ENCODE results near the gene TMA7B. TPM values are rescaled to one million over a fixed set of nuclear protein-coding genes. Genes with fewer than 3 reads are reported as not detected.

TMA7B gene
- total RNA-seq (2014; rRNA removed; shearing (Covaris generic)): not detected in 2 replicates
- polyA plus RNA-seq (2016; fragmentation: Nextera tagmentation; extraction: Ambion mirVana): not detected in 2 replicates

DNA sequence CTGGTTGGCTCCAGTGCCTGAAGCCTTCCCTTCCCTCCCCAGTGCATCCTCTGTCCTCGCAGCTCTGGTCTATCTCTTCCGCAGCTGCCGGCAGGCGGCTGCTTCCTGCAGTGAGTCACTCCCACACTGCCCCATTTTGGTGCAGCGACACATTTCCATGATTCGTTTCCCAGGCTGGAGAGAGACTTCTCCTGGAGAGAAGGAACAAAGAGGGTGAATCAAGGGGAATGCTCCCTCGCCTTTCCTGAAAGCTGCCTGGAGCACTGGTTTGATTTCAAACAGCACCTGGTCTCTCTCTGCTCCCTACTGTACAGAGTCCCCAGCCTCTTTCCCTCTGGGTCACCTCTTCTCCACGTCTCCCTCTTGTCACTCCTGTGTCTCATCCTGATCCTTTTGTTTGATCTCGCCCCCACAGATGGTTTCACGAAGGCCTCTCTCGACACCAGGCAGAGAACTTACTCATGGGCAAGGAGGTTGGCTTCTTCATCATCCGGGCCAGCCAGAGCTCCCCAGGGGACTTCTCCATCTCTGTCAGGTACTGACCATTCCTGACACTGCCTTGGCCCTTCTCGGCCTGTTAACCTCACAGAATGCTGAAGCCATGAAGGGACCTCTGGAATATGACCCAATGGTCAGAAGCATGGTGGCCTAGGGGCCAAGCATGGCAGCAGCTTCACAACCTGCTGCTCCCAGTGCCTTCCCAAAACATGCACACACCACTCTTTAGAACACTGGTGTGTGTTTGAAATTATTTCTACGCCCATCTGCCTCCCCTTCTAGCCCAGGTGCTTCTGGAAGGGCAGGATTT, at the start of gene TMA7B:
TMA7B (plus strand) TSS at position 758 of the 808 bp plus-strand sequence. CDS start 3,978 bp downstream, outside the sequence.
- 28 to 30% methylated on average over 14 of the region's 14 CpGs for WGBS, 2 experiments (ENCODE audit: low coverage in 1 of 2, low lambda C conversion rate in 2 of 2, missing lambda C conversion rate in 2 of 2)

DNA sequence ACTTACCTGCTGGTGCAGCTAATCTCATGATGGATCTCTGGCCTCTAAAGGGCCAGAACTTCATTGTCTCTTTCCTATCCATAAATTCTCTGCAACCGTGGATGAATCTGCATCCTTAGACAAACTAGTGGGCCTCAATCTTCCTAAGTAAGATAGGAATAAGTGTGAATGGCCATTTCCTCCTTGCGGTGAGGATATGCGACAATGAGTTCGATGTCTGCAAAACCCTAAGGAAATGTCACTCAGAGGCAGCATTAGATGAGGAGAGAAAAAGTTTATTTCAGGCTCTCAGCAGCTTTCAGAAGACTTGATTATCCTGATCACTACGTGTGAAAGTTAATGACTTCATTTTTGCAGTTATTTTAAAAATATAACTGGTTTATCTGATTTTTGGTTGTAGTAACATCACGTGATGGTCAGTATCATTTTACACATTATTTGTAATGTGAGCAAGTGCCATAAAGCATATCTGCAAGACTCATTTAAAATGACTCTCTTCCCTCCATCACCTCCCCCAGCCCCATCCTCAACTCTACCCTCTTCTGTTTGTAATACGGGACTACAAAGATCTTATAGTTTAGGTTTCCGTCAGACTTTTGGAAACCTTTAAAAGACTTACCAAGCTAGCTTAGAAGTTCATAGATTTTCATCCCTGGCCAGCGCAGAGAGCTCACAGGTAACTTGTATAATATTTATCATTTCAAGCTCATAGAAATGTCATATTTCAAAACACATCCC, 49.2 kb upstream of the TMA7B start:
- Histone ChIP-seq H3K4me1 (ENCODE audit: insufficient read depth) (no peaks in the 10 kb centered on the region), H3K79me2 (ENCODE audit: insufficient read depth) (no peaks in the 10 kb centered on the region), H4K20me1 (ENCODE audit: insufficient read depth) (no peaks in the 10 kb centered on the region), H3K36me3 (ENCODE audit: low read depth) (no peaks in the 10 kb centered on the region), H3K9me2 (ENCODE audit: insufficient read depth) (no peaks in the 10 kb centered on the region), H2AFZ (no peak overlapping the region), H3K9ac (no peak overlapping the region), H3K4me3 (no peak overlapping the region), H3K9me3 (ENCODE audit: low read depth) (no peaks in the 10 kb centered on the region), H3K27ac (no peak overlapping the region), H3K27me3 (replicated peaks; ENCODE audit: insufficient read depth) (peaks cover 20% of the 10 kb centered on the region; the same call in 1 of the 2 replicates), H3K4me2 (ENCODE audit: unreplicated experiment) (no peak overlapping the region), H3F3A (ENCODE audit: insufficient read depth) (no peaks in the 10 kb centered on the region)
- in situ Hi-C loops (cut with MboI): no loop called here
- WGBS, 2 experiments (ENCODE audit: low coverage in 1 of 2, low lambda C conversion rate in 2 of 2, missing lambda C conversion rate in 2 of 2): 62 to 68% methylated on average over 9 of the region's 9 CpGs
- DNase-seq: no peak
- TF ChIP-seq EZH2phosphoT487 (IDR thresholded peaks at IDR 0.05; ENCODE audit: insufficient read depth, low read depth) (no peak), EZH2 (IDR thresholded peaks at IDR 0.05; ENCODE audit: insufficient read depth, poor library complexity, severe bottlenecking) (no peak)

More for the DNA sequence above, at the start of gene TMA7B:
- H3K9ac ChIP-seq: no peak within 1 kb of the TSS
- H3K4me1 ChIP-seq (ENCODE audit: insufficient read depth): peaks cover 20% of the 10 kb centered on the region
- H3K36me3 ChIP-seq (ENCODE audit: low read depth): no peaks in the 10 kb centered on the region
- H3K9me2 ChIP-seq (ENCODE audit: insufficient read depth): no peaks in the 10 kb centered on the region
- peaks cover 28% of the 10 kb centered on the region for H3F3A ChIP-seq (ENCODE audit: insufficient read depth)
- no peak for TF ChIP-seq EZH2phosphoT487 (IDR thresholded peaks at IDR 0.05; ENCODE audit: insufficient read depth, low read depth)
- no peak for TF ChIP-seq EZH2 (IDR thresholded peaks at IDR 0.05; ENCODE audit: insufficient read depth, poor library complexity, severe bottlenecking)
- DNase-seq: peak; percentile 78
- peak within 1 kb of the TSS; percentile 67 for H3K4me2 ChIP-seq (ENCODE audit: unreplicated experiment)
- peak within 1 kb of the TSS; percentile 51 for H2AFZ ChIP-seq
- no peaks in the 10 kb centered on the region for H3K27me3 ChIP-seq (replicated peaks; ENCODE audit: insufficient read depth)
- H3K9me3 ChIP-seq (ENCODE audit: low read depth): no peaks in the 10 kb centered on the region
- no peaks in the 10 kb centered on the region for H4K20me1 ChIP-seq (ENCODE audit: insufficient read depth)
- H3K4me3 ChIP-seq: peak within 1 kb of the TSS; percentile 37
- peak within 1 kb of the TSS; percentile 50 for H3K27ac ChIP-seq
- no peaks in the 10 kb centered on the region for H3K79me2 ChIP-seq (ENCODE audit: insufficient read depth)
- in situ Hi-C loops (cut with MboI): no loop called here

DNA sequence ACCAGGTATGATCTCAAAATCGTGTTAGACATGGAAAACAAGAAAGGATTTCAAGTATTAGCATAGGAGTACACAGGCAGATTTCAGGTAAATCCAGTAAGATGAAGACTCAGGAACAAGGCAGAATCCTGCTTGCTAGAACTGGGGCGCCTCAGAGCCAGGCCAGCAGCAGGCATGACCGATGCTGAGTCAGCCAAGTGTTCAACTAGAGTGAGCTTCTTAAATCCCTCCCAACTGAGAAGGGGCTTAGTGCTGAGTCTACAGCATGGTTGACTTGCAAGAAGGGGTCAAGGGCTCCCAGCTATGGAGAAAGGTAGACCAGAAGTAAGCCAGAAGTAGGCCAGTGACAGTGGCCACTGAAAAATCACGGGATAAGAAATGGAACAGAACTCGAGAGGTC, 46.9 kb upstream of the TMA7B start:
- in situ Hi-C loops (cut with MboI): no loop called here
- WGBS, 2 experiments (ENCODE audit: low coverage in 1 of 2, low lambda C conversion rate in 2 of 2, missing lambda C conversion rate in 2 of 2): 62 to 63% methylated on average over 5 of the region's 5 CpGs
- Histone ChIP-seq H3K36me3 (ENCODE audit: low read depth) (no peaks in the 10 kb centered on the region), H3K79me2 (ENCODE audit: insufficient read depth) (no peaks in the 10 kb centered on the region), H3K9me3 (ENCODE audit: low read depth) (no peaks in the 10 kb centered on the region), H3K9me2 (ENCODE audit: insufficient read depth) (no peaks in the 10 kb centered on the region), H3K4me2 (ENCODE audit: unreplicated experiment) (no peak overlapping the region), H3K27ac (no peak overlapping the region), H3K9ac (no peak overlapping the region), H3K4me1 (ENCODE audit: insufficient read depth) (no peaks in the 10 kb centered on the region), H2AFZ (no peak overlapping the region), H3K27me3 (replicated peaks; ENCODE audit: insufficient read depth) (peaks cover 36% of the 10 kb centered on the region), H3F3A (ENCODE audit: insufficient read depth) (no peaks in the 10 kb centered on the region), H4K20me1 (ENCODE audit: insufficient read depth) (no peaks in the 10 kb centered on the region), H3K4me3 (no peak overlapping the region)
- DNase-seq: no peak
- TF ChIP-seq EZH2phosphoT487 (IDR thresholded peaks at IDR 0.05; ENCODE audit: insufficient read depth, low read depth): no peak
- TF ChIP-seq EZH2 (IDR thresholded peaks at IDR 0.05; ENCODE audit: insufficient read depth, poor library complexity, severe bottlenecking): no peak

DNA sequence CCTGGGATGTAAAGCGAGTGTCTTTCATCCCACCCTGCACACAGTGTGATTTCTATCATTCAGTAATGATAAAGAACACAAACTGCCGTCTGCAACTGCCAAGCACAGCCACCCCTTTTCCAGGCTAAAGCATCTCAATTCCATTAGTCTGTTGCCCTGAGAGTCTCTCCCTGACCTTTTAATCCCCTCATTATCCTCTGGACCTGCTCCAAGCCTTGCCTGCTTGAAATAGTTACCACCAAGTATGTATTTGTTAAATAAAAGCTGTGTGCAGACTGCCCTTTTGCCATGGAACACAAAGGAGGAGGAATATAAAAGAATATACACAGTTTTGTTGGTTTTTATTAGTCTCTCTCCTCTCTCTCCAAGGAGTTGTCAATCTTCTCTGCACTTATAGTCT, 46.3 kb upstream of the TMA7B start:
- H3K9me2 ChIP-seq (ENCODE audit: insufficient read depth): no peaks in the 10 kb centered on the region
- no peaks in the 10 kb centered on the region for H3F3A ChIP-seq (ENCODE audit: insufficient read depth)
- H4K20me1 ChIP-seq (ENCODE audit: insufficient read depth): no peaks in the 10 kb centered on the region
- H3K27ac ChIP-seq: no peak overlapping the region
- H3K9me3 ChIP-seq (ENCODE audit: low read depth): no peaks in the 10 kb centered on the region
- H3K4me2 ChIP-seq (ENCODE audit: unreplicated experiment): no peak overlapping the region
- no peak for DNase-seq
- no peak overlapping the region for H3K9ac ChIP-seq
- no peaks in the 10 kb centered on the region for H3K4me1 ChIP-seq (ENCODE audit: insufficient read depth)
- H3K27me3 ChIP-seq (replicated peaks; ENCODE audit: insufficient read depth): peaks cover 41% of the 10 kb centered on the region
- no peaks in the 10 kb centered on the region for H3K79me2 ChIP-seq (ENCODE audit: insufficient read depth)
- H3K4me3 ChIP-seq: no peak overlapping the region
- TF ChIP-seq EZH2 (IDR thresholded peaks at IDR 0.05; ENCODE audit: insufficient read depth, poor library complexity, severe bottlenecking): no peak
- no peak for TF ChIP-seq EZH2phosphoT487 (IDR thresholded peaks at IDR 0.05; ENCODE audit: insufficient read depth, low read depth)
- 37 to 48% methylated on average over 2 of the region's 2 CpGs for WGBS, 2 experiments (ENCODE audit: low coverage in 1 of 2, low lambda C conversion rate in 2 of 2, missing lambda C conversion rate in 2 of 2)
- H3K36me3 ChIP-seq (ENCODE audit: low read depth): no peaks in the 10 kb centered on the region
- H2AFZ ChIP-seq: no peak overlapping the region
- in situ Hi-C loops (cut with MboI): no loop called here
